ENCODE results near the gene CNDP1.

DNA sequence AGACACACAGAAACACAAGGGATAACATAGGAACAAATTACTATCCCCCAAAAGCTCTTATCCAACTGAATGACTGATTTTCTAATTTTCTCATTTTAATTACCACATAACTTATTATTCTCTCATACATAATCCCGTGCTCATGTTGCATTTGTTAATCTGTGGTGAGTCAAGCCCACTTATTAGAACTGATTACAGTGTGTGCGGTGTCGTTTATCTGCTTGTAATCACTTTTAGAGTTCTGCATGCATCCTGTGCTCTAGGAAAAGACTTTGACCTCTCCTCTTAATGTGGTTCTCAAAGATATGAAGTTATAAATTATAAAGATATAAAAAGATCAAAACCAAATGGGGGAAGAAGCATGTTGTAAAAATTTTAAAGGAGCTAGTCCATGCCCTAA is 29.7 kb downstream of the CNDP1 start:
- TF ChIP-seq POLR2AphosphoS5 (IDR thresholded peaks at IDR 0.05) = no peak
- TF ChIP-seq, protein P1, sequence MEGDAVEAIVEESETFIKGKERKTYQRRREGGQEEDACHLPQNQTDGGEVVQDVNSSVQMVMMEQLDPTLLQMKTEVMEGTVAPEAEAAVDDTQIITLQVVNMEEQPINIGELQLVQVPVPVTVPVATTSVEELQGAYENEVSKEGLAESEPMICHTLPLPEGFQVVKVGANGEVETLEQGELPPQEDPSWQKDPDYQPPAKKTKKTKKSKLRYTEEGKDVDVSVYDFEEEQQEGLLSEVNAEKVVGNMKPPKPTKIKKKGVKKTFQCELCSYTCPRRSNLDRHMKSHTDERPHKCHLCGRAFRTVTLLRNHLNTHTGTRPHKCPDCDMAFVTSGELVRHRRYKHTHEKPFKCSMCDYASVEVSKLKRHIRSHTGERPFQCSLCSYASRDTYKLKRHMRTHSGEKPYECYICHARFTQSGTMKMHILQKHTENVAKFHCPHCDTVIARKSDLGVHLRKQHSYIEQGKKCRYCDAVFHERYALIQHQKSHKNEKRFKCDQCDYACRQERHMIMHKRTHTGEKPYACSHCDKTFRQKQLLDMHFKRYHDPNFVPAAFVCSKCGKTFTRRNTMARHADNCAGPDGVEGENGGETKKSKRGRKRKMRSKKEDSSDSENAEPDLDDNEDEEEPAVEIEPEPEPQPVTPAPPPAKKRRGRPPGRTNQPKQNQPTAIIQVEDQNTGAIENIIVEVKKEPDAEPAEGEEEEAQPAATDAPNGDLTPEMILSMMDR (IDR thresholded peaks at IDR 0.05) = no peak
- TF ChIP-seq POLR2A (IDR thresholded peaks at IDR 0.05) = no peak
